SIG-M5 treated with dmso at 0.1 percent for 504 hours (cell line): Measurements from ENCODE around the gene TRPM5.

Experiments used
- DNase-seq: peaks from one replicate; lab custom pipeline; 2025; ENCODE audit not compliant: unreplicated experiment; lab: John Stamatoyannopoulos, UW

Gene TRPM5

GRCh38 chr11:2453436-2453835 lies 9.1 kb upstream of the TRPM5 start:
- DNase-seq = no peak

- DNase-seq = no peak
Observed at GRCh38 chr11:2452321-2453012, 8.2 kb upstream of the TRPM5 start.

- no peak for DNase-seq
Observed at GRCh38 chr11:2451916-2452315, 7.6 kb upstream of the TRPM5 start.

- DNase-seq = no peak
Observed at GRCh38 chr11:2451336-2451735, 7.0 kb upstream of the TRPM5 start.

GRCh38 chr11:2450321-2451041 lies 6.2 kb upstream of the TRPM5 start:
- DNase-seq = no peak

GRCh38 chr11:2449548-2450320 lies 5.4 kb upstream of the TRPM5 start:
- DNase-seq = no peak

GRCh38 chr11:2448661-2449547 lies 4.6 kb upstream of the TRPM5 start:
- no peak for DNase-seq

- no peak for DNase-seq
Observed at GRCh38 chr11:2447951-2448650, 3.8 kb upstream of the TRPM5 start.

- no peak for DNase-seq
Observed at GRCh38 chr11:2447253-2447950, 3.1 kb upstream of the TRPM5 start.

GRCh38 chr11:2446590-2447252 lies 2.4 kb upstream of the TRPM5 start:
- DNase-seq = peak; percentile 20

- DNase-seq = no peak
Observed at GRCh38 chr11:2445746-2446551, 1.6 kb upstream of the TRPM5 start.

GRCh38 chr11:2444821-2445745 lies 769 bp upstream of the TRPM5 start, which contains the start of gene KCNQ1:
Gene KCNQ1, plus strand, starts transcription at chr11:2445008. Its CDS starts 91 bp downstream, at chr11:2445099.
- DNase-seq = no peak

- DNase-seq = no peak
Observed at GRCh38 chr11:2443406-2443805, 908 bp downstream of the TRPM5 start.

GRCh38 chr11:2442589-2442988 lies 1.7 kb downstream of the TRPM5 start:
- DNase-seq = no peak

- DNase-seq = no peak
Observed at GRCh38 chr11:2441171-2441570, 3.1 kb downstream of the TRPM5 start.

- no peak for DNase-seq
Observed at GRCh38 chr11:2440646-2441045, 3.7 kb downstream of the TRPM5 start.

- DNase-seq = no peak
Observed at GRCh38 chr11:2439820-2440219, 4.5 kb downstream of the TRPM5 start.
